Heart right ventricle (tissue), 16 donors: ENCODE measurements around the gene ASB9. TPM values are rescaled to one million over a fixed set of nuclear protein-coding genes. Genes with fewer than 3 reads are reported as not detected.
"Not testable (repeated sequence)": the region's sequence is repeated elsewhere in the genome, so short reads cannot be mapped to it uniquely, and the experiment has no call there.

ENCODE experiments used
- ATAC-seq, 8 donors: fragments of 200-7000 bp; cut with Tn5 transposase; one replicate each; pipeline ENCODE4 v1.9.1; 2020; ENCODE audit warnings: mild to moderate bottlenecking in 8 of 8, moderate library complexity in 8 of 8, moderate number of reproducible peaks in 1 of 8
- DNase-seq, 2 donors: peaks; one replicate each; pipeline ENCODE4 v3.0.0-alpha.2; 2020
- H3K27ac ChIP-seq, 10 donors: fragments of 200-600 bp; sonication (generic) in 2 of 10; one replicate each; pipeline versions ENCODE4 v1.5.0 to v1.8.0; 2020 to 2022; ENCODE audit warnings: mild to moderate bottlenecking in 3 of 10
- H3K27me3 ChIP-seq, 7 donors: fragments of 200-600 bp; one replicate each; pipeline ENCODE4 v1.8.0; 2021 to 2022; ENCODE audit warnings: mild to moderate bottlenecking in 2 of 7
- H3K36me3 ChIP-seq, 9 donors: fragments of 200-600 bp; sonication (generic) in 1 of 9; one replicate each; pipeline versions ENCODE4 v1.5.0 to v1.8.0; 2020 to 2022; ENCODE audit warnings: mild to moderate bottlenecking in 2 of 9
- H3K4me1 ChIP-seq, 9 donors: fragments of 200-600 bp; sonication (generic) in 1 of 9; one replicate each; pipeline versions ENCODE4 v1.5.0 to v1.8.0; 2020 to 2022; ENCODE audit warnings: mild to moderate bottlenecking in 4 of 9
- H3K4me3 ChIP-seq, 10 donors: fragments of 200-600 bp; sonication (generic) in 2 of 10; one replicate each; pipeline versions ENCODE4 v1.5.0 to v1.8.0; 2020 to 2022; ENCODE audit warnings: mild to moderate bottlenecking in 7 of 10, moderate library complexity in 2 of 10
- H3K9me3 ChIP-seq, 11 donors: fragments of 200-600 bp in 10 of 11; sonication (generic) in 2 of 11; one replicate each; pipeline versions ENCODE4 v1.5.0 to v1.8.0; 2013 to 2022; ENCODE audit warnings: mild to moderate bottlenecking in 2 of 11, control low read depth in 1 of 11, moderate library complexity in 1 of 11
- CTCF ChIP-seq, 9 donors: fragments of 200-600 bp; sonication (generic) in 2 of 9; IDR thresholded peaks; one replicate each; pipeline versions ENCODE4 v1.5.0 to v1.8.0; 2021 to 2022; ENCODE audit warnings: antibody characterized with exemption in 9 of 9, mild to moderate bottlenecking in 5 of 9, moderate library complexity in 1 of 9
- whole genome bisulfite sequencing, 2 donors: extraction: QIAGEN DNeasy Blood & Tissue Kit; methylation state at CpG; one replicate each; pipeline ENCODE4 v1.1.7; 2013; ENCODE audit warnings: inconsistent platforms in 1 of 2; 5-methylcytosine and 5-hydroxymethylcytosine counted together
- intact Hi-C, 10 donors: fragments of 100-400 bp; cut with DNase I; formaldehyde crosslinking; loops; one replicate each; pipeline versions ENCODE4 v1.11.1 to v1.14.2; 2022
- polyA plus RNA-seq, 2 donors: library from polyadenylated mRNA; stranded (reverse); fragments of 200-250 nt; gene quantifications; one replicate each; pipeline ENCODE4 v1.2.3, GENCODE V29; 2013
- total RNA-seq, 10 donors: library from RNA; stranded (reverse); fragmentation: NEBNext Ultra II Directional in 3 of 10; extraction: Animal tissue kit (Norgen Biotek cat#: 25700) in 3 of 10; gene quantifications; one replicate each; pipeline versions ENCODE4 v1.2.1 to v1.2.4, GENCODE V29; 2021 to 2023
- donor health status: Arrhythmogenic right ventricular cardiomyopathy.
- donor health status: ischemic (EF 13 %, LVEDD 7.1; RV severe dilation, severe dysfunction).
- donor health status: healthy with polysubstance abuse.
- donor health status: DM: no; HTN: yes; CAD: no.
- donor health status: DM: no; HTN: no; CAD: no.
- donor health status: ischemic (EF 25% LVEDD 6.9; RV normal size, moderate dysfunction).
- donor health status: ischemic (EF 25% LVEDD 5.7; RV mildly dilated, moderate dysfunction).
- donor health status: healthy.
- donor health status: DM: yes; HTN: yes; CAD: no.
- donor health status: Ischemic cardiomyopathy.
- donor health status: ischemic (EF 35%, LVEDD 5.7; RV mildly dilated, moderate dysfunction).
- donor health status: nonischemic (EF 11% LVEDD 7.7; RV severe dilation, severe dysfunction).
- donor health status: DM: yes; HTN: yes; CAD: no.
- donor health status: PGD.
- donor health status: ischemic (EF 29% LVEDD 5.4; RV normal size, mild dysfunction).
- donor health status: nonischemic (EF 23%, LVEDD 6.1; RV moderate dilation, normal function).

Gene ASB9
- total and polyA plus RNA-seq, 12 donors, result 0.39 to 1.6 (median 0.86) TPM

GRCh38 chrX:15204130-15204751, 65.6 kb downstream of the ASB9 start:
- intact Hi-C loops, result no loop called here
- TF ChIP-seq CTCF (IDR thresholded peaks at IDR 0.05), result no peak
- WGBS, 2 donors, result 81 to 84% methylated on average over 4 of the region's 4 CpGs
- no peaks in the 10 kb centered on the region for H3K36me3 ChIP-seq
- no peaks in the 10 kb centered on the region for H3K9me3 ChIP-seq
- ATAC-seq (no peak), DNase-seq (no peak)
- no peak overlapping the region for H3K27ac ChIP-seq
- H3K4me1 ChIP-seq, result no peaks in the 10 kb centered on the region
- no peaks in the 10 kb centered on the region for H3K27me3 ChIP-seq
- H3K4me3 ChIP-seq, result no peak overlapping the region

- 85 to 96% methylated on average over 2 of the region's 2 CpGs for WGBS, 2 donors
- Histone ChIP-seq H3K36me3 (no peaks in the 10 kb centered on the region), H3K4me3 (no peak overlapping the region), H3K9me3 (no peaks in the 10 kb centered on the region), H3K27me3 (no peaks in the 10 kb centered on the region), H3K4me1 (no peaks in the 10 kb centered on the region), H3K27ac (no peak overlapping the region)
- intact Hi-C loops, result no loop called here
- ATAC-seq, result no peak
- DNase-seq, result no peak
- TF ChIP-seq CTCF (IDR thresholded peaks at IDR 0.05), result no peak
These were observed 66.2 kb downstream of the ASB9 start for GRCh38 chrX:15203694-15204093.

GRCh38 chrX:15202454-15203177, 67.3 kb downstream of the ASB9 start:
- intact Hi-C loops, result no loop called here
- TF ChIP-seq CTCF (IDR thresholded peaks at IDR 0.05), result no peak
- 81 to 84% methylated on average over 2 of the region's 2 CpGs for WGBS, 2 donors
- peaks cover 0 to 3% (median 0%) of the 10 kb centered on the region in 7 donors for H3K27me3 ChIP-seq
- no peaks in the 10 kb centered on the region for H3K36me3 ChIP-seq
- DNase-seq, result no peak
- H3K27ac ChIP-seq, result no peak overlapping the region
- ATAC-seq, result no peak
- no peaks in the 10 kb centered on the region for H3K4me1 ChIP-seq
- H3K4me3 ChIP-seq, result no peak overlapping the region
- H3K9me3 ChIP-seq, result no peaks in the 10 kb centered on the region

GRCh38 chrX:15200871-15201270, 69.0 kb downstream of the ASB9 start:
- no peaks in the 10 kb centered on the region for H3K4me1 ChIP-seq
- no peak for ATAC-seq
- peaks cover 0 to 13% (median 0%) of the 10 kb centered on the region in 7 donors for H3K27me3 ChIP-seq
- no peak for DNase-seq
- H3K4me3 ChIP-seq, result no peak overlapping the region
- no peaks in the 10 kb centered on the region for H3K36me3 ChIP-seq
- intact Hi-C loops, result no loop called here
- H3K9me3 ChIP-seq, result no peaks in the 10 kb centered on the region
- TF ChIP-seq CTCF (IDR thresholded peaks at IDR 0.05), result no peak
- H3K27ac ChIP-seq, result no peak overlapping the region
- WGBS, 2 donors, result 76 to 84% methylated on average over 2 of the region's 2 CpGs

- H3K27me3 ChIP-seq, result peaks cover 0 to 13% (median 0%) of the 10 kb centered on the region in 7 donors
- DNase-seq, H3K27ac ChIP-seq, H3K36me3 ChIP-seq, ATAC-seq, H3K4me3 ChIP-seq, intact Hi-C loops, H3K9me3 ChIP-seq, H3K4me1 ChIP-seq: not testable (repeated sequence)
- 82% methylated on average over 2 of the region's 2 CpGs for WGBS, 2 donors
These were observed 71.2 kb downstream of the ASB9 start for GRCh38 chrX:15198608-15199202.
